Measurements from ENCODE around the gene INKA1.
"Not testable (repeated sequence)": the region's sequence is repeated elsewhere in the genome, so short reads cannot be mapped to it uniquely, and the experiment has no call there.

Gene INKA1

DNA sequence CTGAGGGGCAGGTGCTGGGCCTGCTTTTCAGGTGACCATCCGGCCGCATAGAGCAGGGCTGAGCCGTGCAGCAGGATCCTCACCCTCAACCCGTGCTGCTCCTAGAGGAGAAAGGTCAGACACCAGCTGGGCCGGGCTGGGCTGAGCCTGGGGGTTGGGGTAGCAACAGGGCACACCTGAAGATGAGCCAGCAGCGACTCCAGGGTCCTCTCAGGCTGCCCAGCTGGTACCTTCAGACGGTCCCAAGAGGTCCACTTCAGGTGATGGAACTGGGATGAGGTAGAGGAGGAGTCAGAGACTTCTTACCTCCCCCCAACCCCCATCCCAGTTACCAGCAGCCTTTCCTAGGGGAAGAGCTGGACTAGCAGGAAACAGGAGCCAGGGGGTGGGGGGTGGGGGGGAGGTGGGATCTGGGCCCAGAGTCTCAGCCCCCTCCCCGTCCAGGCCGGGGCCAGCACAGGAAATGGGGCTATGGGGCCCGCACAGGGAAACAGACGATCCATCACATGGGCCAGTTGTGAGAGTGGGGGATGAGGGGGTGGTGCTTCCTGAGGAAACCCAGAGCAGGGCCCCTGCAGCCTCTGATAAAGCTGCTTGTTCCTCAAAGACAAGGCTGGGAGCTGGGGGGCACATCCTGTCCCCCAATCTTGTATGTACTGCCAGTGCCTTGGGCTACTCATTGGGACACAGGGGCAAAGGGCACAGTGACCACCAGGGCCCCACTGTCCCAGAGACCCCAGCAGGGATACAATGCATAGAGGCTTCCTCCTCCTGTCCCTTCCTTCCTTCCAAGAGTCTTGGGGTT lies 3.0 kb downstream of the INKA1 start:
- in situ Hi-C loops (cut with HindIII; ENCODE audit: low sequenced_read_pairs): no loop called here

- in situ Hi-C loops (cut with HindIII; ENCODE audit: low sequenced_read_pairs): no loop called here
Measured at GRCh38 chr3:49806850-49807249, 3.8 kb downstream of the INKA1 start.

DNA sequence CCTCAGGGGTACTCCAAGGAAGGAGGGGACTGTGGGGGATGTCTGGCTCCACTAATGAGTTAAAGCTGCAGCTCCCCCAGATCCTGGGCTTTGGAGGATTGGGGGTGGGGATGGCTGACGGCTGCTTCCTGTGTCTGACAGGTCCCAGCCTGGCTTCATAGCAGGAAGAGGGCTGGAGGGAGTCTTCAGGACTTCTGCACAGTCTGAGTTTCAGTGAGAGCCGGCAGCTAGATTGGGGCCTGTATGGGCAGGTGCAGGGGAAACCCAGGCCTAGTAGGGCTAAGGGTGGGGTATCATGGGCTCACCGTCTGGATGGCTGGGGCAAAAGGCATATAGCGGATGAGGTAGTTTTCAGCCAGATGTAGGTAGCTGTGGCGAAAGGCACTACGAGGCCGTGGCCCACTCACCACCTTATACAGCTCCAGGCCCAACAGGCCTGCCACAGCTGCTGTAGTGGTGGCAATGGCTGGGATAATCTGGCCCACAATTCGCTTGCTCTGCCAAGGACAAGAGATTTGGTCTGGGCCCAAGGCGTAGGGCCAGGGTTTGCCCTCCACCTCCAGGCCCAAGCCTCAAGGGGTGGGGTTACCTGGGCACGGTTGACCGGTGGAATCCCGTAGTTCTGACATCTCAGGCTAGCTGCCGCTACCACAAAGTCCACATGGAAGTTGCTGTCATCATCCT lies 4.5 kb downstream of the INKA1 start:
- in situ Hi-C loops (cut with HindIII; ENCODE audit: low sequenced_read_pairs): no loop called here

DNA sequence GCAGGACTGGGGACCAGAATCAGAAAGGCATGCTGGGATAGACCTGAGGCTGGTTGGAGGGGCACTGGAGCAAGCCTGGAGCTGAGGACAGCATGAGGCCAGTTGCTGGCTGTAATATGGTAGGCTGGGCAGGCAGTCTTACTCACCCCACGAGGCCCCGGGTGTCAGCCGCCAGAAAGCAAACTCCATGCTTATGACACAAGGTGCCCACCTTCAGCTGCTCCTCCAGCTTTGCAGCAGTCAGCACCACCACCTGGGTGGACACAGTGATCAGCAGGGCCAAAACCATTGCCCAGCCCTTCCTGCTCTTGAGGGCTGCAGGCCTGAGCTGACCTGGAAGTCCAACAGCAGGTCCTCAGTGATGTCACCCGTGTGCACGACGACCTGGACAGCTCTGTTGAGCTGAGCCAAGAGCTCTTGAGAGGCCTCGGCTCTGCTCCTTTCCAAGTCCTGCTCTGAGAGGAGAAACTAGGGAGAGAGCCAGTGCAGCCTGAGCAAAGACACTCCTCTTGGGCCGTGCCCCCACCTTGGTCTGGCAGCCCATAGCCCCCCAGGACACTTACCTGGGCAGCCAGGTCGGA lies 9.9 kb downstream of the INKA1 start:
- in situ Hi-C loops (cut with HindIII; ENCODE audit: low sequenced_read_pairs): no loop called here

DNA sequence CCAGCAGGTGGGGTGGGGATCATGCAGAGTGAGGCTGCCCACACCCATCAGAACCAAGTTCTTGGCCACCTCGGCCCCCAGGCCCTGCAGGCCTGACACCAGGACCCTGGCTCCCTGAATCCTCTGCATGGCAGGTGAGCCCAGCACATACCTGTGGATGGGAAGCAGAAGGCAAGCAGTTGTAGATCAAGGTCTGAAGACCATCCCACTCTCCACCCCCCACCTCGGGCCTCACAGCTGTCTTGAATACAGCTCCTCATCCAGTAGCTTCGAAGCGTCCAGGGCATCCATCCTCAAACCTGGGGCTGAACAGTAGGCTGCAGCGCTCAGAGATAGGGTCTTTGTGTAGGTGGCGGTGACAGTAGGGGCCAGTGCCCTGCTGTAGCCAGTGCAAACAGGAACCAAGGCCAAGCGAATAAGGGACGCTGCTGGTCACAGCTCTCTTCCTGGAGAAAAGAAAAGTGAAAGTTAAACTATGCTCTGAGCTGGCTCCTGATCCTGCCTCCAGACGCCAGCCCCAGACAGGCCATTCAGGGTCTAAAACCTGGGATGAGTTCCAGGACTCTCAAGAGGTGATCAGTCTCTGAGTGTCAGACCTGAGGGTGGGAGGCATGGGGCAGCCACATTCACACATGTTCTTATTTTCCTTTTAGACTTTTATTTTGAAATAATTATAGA lies 10.6 kb downstream of the INKA1 start, which contains the start of gene UBA7:
Gene UBA7 (minus strand): TSS at position 457 of the 678 bp plus-strand sequence. CDS start 166 bp downstream, at position 291.
- in situ Hi-C loops (cut with HindIII; ENCODE audit: low sequenced_read_pairs): no loop called here

DNA sequence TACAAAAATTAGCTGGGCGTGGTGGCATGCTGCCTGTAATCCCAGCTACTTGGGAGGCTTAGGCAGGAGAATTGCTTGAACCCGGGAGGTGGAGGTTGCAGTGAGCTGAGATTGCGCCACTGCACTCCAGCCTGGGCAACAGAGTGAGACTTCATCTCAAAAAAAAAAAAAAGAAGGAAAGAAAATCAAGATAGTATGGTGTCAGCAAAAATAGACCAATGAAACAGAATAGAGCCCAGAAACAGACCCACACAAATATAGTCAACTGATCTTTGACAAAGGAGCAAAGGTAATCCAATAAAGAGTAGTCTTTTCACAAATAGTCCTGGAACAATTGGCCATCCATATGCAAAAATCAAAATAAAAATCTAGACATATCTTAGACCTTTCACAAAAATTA lies 20.1 kb downstream of the INKA1 start:
- in situ Hi-C loops (cut with HindIII; ENCODE audit: low sequenced_read_pairs): not testable (repeated sequence)

- in situ Hi-C loops (cut with HindIII; ENCODE audit: low sequenced_read_pairs): no loop called here
Measured at GRCh38 chr3:49826016-49826415, 23.0 kb downstream of the INKA1 start.

GRCh38 chr3:49831341-49831740 lies 28.3 kb downstream of the INKA1 start:
- in situ Hi-C loops (cut with HindIII; ENCODE audit: low sequenced_read_pairs): no loop called here

- in situ Hi-C loops (cut with HindIII; ENCODE audit: low sequenced_read_pairs): loop anchor here (5.0 kb wide), 1 partner anchor 67 kb away; no protein-coding TSS in a partner anchor
Measured at GRCh38 chr3:49839193-49839809, 36.2 kb downstream of the INKA1 start.

DNA sequence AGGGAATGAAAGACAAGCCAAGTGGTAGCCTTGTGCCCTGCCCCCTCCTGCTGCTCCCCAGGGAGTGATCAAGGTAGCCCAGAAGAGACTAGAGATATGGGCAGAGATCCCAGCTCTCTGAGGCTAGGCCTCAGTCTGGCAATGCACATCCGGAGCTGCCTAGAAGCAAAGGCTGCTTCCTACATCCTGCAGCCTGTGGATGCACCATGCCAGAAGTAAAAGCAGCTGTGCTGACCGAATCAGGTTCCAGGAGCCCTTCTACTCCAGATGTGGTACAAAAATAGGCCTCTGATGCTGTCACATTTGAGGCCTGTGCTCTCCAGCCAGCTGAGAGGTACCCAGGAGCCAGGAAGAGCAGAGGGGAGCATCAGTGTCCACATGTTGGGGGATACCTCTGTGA lies 37.3 kb downstream of the INKA1 start:
- in situ Hi-C loops (cut with HindIII; ENCODE audit: low sequenced_read_pairs): no loop called here

GRCh38 chr3:49841126-49841696 lies 38.1 kb downstream of the INKA1 start:
- in situ Hi-C loops (cut with HindIII; ENCODE audit: low sequenced_read_pairs): no loop called here

- in situ Hi-C loops (cut with HindIII; ENCODE audit: low sequenced_read_pairs): no loop called here
Measured at GRCh38 chr3:49841806-49842205, 38.7 kb downstream of the INKA1 start.

DNA sequence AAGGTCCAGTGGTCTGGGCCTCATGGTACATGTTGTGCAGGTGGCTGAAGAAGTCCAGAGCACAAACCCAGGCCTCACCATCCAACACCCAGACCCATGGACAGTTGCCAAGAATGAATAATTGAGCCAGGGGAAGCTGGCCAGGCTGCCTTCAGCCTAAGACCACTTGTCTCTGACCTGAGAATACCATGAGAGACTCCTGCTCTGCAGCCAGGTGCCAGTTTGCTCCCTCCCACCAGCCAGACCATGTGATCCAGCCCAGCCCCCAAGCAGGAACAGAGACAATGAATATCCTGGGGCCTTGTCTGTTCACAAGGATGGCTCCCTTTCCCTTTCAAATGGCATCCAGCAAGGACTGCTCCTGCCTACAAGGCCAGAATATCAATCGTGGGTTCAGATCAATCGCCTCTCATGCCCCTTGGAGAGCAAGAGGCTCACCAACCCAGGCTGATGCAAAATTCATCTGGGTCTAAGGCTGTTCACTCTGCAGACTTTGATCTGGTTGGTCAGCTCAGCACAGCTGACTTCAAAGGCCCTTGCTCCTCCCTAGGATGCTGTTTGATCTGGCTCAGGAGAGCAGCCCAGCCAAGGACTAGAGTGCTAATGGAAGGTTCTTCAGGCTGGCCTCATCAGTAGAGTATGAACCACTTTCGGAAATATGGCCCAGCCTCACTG lies 39.9 kb downstream of the INKA1 start:
- in situ Hi-C loops (cut with HindIII; ENCODE audit: low sequenced_read_pairs): no loop called here

DNA sequence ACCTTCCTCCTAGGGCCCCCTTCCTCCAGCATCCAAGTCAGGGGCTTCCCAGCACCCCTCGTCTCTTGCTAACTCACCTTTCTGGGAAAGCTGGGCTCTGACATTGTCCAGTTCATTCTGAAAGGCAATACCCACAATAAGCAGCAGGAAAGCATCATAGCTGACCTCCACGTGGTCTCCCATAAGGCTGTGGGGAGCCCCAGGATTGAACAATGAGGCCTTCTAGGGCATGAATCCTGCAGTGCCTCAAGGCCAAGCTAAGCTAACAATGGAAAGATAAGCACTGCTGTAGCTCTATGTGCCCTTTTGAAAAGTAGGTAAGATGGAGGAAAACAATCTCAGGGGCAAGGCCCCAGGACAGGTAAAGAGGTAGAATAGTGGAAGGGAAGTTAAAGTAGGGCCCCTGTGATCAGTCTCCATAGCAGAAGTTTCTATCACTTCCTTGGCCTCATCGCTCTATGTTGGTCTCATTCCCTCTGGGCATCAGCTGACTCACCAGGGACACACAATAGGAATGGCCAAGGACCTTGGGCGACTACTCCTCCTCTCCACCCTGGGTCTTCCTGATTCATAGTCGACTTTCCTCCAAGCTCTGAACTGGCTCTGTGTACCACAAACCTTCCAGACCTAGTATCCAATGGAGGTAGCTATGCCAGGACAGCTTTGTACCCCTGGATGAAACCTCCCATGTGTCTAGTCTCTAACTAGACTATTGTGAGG lies 41.6 kb downstream of the INKA1 start:
- in situ Hi-C loops (cut with HindIII; ENCODE audit: low sequenced_read_pairs): no loop called here

GRCh38 chr3:49845694-49846093 lies 42.6 kb downstream of the INKA1 start:
- in situ Hi-C loops (cut with HindIII; ENCODE audit: low sequenced_read_pairs): no loop called here

All from endothelial cell of hepatic sinusoid (primary cell).